Fibroblast of villous mesenchyme (primary cell): ENCODE measurements around the gene HIVEP3. TPM values are rescaled to one million over a fixed set of nuclear protein-coding genes. Genes with fewer than 3 reads are reported as not detected.

Source experiments
- DNase-seq: peaks from one replicate; pipeline ENCODE4 v3.0.0-alpha.2; 2010; ENCODE audit warnings: low read depth
- H3K4me3 ChIP-seq: 2 replicates; pipeline ENCODE4 v1.5.1; 2011; ENCODE audit warnings: low read depth, mild to moderate bottlenecking, low read length
- total RNA-seq: library from RNA; depleted of rRNA; stranded (reverse); fragments of >200 nt; gene quantifications from 2 replicates; pipeline ENCODE4 v1.2.3, GENCODE V29; 2012
- TF ChIP-seq, protein P1 (sequence below): IDR thresholded peaks from 2 replicates; pipeline ENCODE4 v1.5.1; 2012; ENCODE audit warnings: low read depth, mild to moderate bottlenecking, low read length; ENCODE audit not compliant: insufficient read depth

The HIVEP3 gene
- total RNA-seq, 1 donor = 0.86 TPM

- TF ChIP-seq, protein P1, sequence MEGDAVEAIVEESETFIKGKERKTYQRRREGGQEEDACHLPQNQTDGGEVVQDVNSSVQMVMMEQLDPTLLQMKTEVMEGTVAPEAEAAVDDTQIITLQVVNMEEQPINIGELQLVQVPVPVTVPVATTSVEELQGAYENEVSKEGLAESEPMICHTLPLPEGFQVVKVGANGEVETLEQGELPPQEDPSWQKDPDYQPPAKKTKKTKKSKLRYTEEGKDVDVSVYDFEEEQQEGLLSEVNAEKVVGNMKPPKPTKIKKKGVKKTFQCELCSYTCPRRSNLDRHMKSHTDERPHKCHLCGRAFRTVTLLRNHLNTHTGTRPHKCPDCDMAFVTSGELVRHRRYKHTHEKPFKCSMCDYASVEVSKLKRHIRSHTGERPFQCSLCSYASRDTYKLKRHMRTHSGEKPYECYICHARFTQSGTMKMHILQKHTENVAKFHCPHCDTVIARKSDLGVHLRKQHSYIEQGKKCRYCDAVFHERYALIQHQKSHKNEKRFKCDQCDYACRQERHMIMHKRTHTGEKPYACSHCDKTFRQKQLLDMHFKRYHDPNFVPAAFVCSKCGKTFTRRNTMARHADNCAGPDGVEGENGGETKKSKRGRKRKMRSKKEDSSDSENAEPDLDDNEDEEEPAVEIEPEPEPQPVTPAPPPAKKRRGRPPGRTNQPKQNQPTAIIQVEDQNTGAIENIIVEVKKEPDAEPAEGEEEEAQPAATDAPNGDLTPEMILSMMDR = peak; percentile 97
- peak; percentile 82 for DNase-seq
- H3K4me3 ChIP-seq = no peak overlapping the region
These were observed 344.7 kb downstream of the HIVEP3 start for GRCh38 chr1:41573785-41574713.

DNA sequence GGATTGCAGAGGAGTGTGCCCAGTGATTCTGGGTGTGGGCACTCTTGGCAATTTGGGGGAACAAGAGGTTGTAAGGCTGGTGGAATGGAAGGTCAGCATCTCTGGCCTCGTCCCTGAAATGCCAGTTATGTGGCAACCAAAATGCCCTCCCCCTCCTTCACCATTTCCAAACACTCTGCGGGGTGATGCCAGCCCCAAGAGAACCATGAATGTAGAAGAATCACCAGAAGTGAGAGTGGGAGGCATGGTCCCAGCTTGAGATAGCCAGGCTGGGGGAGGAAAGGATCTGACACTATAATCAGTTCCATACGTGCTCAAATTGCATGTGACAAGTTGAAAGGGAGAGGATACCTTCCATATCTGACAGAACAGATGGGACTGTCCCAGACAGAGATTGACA lies 345.5 kb downstream of the HIVEP3 start:
- TF ChIP-seq, protein P1 = no peak
- no peak for DNase-seq
- no peak overlapping the region for H3K4me3 ChIP-seq

DNA sequence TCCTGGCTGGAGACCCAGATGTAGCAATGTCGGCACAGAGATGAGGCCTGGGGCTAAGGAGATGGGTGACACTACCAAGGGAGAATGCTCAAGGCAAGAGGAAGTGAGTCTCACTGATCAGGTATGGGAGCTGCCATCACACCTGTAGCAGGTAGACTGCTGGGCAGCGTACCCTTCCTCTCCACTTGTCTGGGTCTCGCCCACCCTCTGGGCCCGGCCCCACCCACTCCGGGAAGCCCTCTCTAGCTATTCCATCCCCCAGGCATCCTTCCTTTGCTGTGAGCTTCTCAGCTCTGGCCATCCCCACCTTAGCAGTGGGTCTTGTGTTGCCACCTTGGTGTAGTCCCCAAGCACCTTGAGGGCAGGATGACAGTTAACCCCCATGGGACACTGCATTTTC lies 346.5 kb downstream of the HIVEP3 start:
- TF ChIP-seq, protein P1 = no peak
- H3K4me3 ChIP-seq = no peak overlapping the region

DNA sequence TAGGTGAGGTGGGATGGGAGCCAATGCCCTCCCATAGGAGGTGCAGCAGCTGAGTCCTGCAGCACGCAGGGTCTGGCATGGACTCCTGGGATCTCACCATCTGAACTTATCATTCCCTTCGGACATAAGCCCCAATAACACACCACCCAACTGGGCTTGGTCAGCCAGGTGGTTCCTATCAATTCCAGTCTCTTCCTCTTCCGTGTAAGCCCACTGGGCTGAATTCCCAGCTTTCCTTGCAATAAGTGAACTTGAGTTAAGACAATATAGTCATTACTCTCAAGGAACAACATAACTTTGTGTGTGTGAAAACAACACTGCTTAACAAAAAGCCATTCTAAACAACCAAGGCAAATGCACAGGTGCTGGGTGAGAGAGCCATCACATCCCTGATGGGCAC lies 347.7 kb downstream of the HIVEP3 start:
- no peak for DNase-seq
- TF ChIP-seq, protein P1 = no peak
- H3K4me3 ChIP-seq = no peak overlapping the region

More for the DNA sequence above, 346.5 kb downstream of the HIVEP3 start:
- DNase-seq = no peak

- H3K4me3 ChIP-seq = no peak overlapping the region
- TF ChIP-seq, protein P1 = no peak
- DNase-seq = no peak
These were observed 350.5 kb downstream of the HIVEP3 start for GRCh38 chr1:41568204-41568603.

- H3K4me3 ChIP-seq = no peak overlapping the region
- DNase-seq = no peak
- TF ChIP-seq, protein P1 = no peak
These were observed 351.8 kb downstream of the HIVEP3 start for GRCh38 chr1:41566969-41567368.
